Measurements from ENCODE around the gene CSRP3. TPM values are rescaled to one million over a fixed set of nuclear protein-coding genes. Genes with fewer than 3 reads are reported as not detected.

Gene CSRP3
- total and polyA plus RNA-seq, 2 experiments from 2014 or later, result not detected

DNA sequence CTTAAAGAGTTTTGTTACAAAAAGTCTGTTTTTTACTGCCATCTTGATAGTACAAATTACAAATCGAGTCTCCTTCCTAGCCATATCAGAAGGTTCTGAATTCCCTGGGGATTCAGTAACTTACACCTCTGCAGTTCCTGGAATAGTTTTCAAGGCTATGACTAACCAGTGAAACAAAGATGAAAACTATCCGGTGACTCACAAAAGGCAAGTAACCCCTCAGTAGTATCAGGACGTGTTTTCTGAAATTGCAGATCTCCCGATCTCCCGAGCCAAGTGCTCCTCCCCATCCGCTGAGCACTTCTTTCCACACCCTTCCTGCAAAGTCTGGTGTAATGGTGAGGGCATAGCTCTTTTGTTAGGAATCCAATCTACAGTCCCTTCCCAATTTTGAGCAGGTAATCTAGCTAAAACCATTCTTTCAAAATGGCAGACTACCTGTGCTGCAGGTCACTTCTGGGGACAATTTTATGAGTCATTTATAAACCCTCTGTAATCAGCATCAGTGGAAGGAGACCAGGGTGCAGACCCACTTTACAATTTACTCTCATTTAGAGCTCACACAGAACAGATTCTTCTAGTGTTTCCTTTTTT is 31.2 kb upstream of the CSRP3 start (continued):
- TF ChIP-seq, protein P1, sequence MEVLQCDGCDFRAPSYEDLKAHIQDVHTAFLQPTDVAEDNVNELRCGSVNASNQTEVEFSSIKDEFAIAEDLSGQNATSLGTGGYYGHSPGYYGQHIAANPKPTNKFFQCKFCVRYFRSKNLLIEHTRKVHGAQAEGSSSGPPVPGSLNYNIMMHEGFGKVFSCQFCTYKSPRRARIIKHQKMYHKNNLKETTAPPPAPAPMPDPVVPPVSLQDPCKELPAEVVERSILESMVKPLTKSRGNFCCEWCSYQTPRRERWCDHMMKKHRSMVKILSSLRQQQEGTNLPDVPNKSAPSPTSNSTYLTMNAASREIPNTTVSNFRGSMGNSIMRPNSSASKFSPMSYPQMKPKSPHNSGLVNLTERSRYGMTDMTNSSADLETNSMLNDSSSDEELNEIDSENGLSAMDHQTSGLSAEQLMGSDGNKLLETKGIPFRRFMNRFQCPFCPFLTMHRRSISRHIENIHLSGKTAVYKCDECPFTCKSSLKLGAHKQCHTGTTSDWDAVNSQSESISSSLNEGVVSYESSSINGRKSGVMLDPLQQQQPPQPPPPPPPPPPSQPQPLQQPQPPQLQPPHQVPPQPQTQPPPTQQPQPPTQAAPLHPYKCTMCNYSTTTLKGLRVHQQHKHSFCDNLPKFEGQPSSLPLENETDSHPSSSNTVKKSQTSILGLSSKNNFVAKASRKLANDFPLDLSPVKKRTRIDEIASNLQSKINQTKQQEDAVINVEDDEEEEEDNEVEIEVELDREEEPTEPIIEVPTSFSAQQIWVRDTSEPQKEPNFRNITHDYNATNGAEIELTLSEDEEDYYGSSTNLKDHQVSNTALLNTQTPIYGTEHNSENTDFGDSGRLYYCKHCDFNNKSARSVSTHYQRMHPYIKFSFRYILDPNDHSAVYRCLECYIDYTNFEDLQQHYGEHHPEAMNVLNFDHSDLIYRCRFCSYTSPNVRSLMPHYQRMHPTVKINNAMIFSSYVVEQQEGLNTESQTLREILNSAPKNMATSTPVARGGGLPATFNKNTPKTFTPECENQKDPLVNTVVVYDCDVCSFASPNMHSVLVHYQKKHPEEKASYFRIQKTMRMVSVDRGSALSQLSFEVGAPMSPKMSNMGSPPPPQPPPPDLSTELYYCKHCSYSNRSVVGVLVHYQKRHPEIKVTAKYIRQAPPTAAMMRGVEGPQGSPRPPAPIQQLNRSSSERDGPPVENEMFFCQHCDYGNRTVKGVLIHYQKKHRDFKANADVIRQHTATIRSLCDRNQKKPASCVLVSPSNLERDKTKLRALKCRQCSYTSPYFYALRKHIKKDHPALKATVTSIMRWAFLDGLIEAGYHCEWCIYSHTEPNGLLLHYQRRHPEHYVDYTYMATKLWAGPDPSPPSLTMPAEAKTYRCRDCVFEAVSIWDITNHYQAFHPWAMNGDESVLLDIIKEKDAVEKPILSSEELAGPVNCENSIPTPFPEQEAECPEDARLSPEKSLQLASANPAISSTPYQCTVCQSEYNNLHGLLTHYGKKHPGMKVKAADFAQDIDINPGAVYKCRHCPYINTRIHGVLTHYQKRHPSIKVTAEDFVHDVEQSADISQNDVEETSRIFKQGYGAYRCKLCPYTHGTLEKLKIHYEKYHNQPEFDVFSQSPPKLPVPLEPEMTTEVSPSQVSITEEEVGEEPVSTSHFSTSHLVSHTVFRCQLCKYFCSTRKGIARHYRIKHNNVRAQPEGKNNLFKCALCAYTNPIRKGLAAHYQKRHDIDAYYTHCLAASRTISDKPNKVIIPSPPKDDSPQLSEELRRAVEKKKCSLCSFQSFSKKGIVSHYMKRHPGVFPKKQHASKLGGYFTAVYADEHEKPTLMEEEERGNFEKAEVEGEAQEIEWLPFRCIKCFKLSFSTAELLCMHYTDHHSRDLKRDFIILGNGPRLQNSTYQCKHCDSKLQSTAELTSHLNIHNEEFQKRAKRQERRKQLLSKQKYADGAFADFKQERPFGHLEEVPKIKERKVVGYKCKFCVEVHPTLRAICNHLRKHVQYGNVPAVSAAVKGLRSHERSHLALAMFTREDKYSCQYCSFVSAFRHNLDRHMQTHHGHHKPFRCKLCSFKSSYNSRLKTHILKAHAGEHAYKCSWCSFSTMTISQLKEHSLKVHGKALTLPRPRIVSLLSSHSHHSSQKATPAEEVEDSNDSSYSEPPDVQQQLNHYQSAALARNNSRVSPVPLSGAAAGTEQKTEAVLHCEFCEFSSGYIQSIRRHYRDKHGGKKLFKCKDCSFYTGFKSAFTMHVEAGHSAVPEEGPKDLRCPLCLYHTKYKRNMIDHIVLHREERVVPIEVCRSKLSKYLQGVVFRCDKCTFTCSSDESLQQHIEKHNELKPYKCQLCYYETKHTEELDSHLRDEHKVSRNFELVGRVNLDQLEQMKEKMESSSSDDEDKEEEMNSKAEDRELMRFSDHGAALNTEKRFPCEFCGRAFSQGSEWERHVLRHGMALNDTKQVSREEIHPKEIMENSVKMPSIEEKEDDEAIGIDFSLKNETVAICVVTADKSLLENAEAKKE (CRISPR knock-in tag; IDR thresholded peaks at IDR 0.05), result no peak
- no peak for TF ChIP-seq CREB1 (CRISPR knock-in tag; IDR thresholded peaks at IDR 0.05; ENCODE audit: low read depth)

DNA sequence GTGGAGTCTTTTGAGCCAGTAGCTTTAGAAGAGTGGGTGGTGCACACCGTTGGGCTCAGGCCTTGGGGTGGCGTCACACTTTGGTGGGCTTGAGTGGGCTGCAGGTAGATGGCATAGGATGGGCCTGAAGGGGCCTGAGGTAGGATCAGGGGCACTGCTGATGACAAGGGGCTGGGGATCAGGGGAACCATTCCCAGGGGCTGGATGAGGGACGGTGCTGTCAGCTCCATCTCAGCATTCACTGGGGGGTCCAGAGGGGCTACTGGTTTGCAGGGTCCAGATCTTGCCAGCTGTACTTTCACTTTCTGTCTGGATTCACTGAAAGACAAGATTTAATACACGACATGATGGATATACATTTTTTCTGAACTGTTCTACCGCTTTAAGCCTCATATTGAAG is 27.9 kb upstream of the CSRP3 start:
- H2AFZ ChIP-seq, result no peak overlapping the region
- TF ChIP-seq STAT1 (IDR thresholded peaks at IDR 0.05; ENCODE audit: unreplicated experiment), result no peak
- TF ChIP-seq CREB1 (CRISPR knock-in tag; IDR thresholded peaks at IDR 0.05; ENCODE audit: low read depth), result no peak
- no peak for TF ChIP-seq JUNB (IDR thresholded peaks at IDR 0.05; ENCODE audit: unreplicated experiment)
- TF ChIP-seq, protein P2, sequence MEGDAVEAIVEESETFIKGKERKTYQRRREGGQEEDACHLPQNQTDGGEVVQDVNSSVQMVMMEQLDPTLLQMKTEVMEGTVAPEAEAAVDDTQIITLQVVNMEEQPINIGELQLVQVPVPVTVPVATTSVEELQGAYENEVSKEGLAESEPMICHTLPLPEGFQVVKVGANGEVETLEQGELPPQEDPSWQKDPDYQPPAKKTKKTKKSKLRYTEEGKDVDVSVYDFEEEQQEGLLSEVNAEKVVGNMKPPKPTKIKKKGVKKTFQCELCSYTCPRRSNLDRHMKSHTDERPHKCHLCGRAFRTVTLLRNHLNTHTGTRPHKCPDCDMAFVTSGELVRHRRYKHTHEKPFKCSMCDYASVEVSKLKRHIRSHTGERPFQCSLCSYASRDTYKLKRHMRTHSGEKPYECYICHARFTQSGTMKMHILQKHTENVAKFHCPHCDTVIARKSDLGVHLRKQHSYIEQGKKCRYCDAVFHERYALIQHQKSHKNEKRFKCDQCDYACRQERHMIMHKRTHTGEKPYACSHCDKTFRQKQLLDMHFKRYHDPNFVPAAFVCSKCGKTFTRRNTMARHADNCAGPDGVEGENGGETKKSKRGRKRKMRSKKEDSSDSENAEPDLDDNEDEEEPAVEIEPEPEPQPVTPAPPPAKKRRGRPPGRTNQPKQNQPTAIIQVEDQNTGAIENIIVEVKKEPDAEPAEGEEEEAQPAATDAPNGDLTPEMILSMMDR (conservative IDR thresholded peaks at IDR 0.05; ENCODE audit: low read depth in 2 of 2), result no peak
- no peak for TF ChIP-seq ZNF331 (CRISPR knock-in tag; IDR thresholded peaks at IDR 0.05; ENCODE audit: low read depth)
- TF ChIP-seq, protein P1 (CRISPR knock-in tag; IDR thresholded peaks at IDR 0.05), result no peak
- TF ChIP-seq NANOG (IDR thresholded peaks at IDR 0.05; ENCODE audit: borderline replicate concordance), result no peak

More for the DNA sequence above, 27.9 kb upstream of the CSRP3 start:
- H3K79me2 ChIP-seq (replicated peaks; ENCODE audit: insufficient read depth), result no peaks in the 10 kb centered on the region
- no peaks in the 10 kb centered on the region for H3K27me3 ChIP-seq (ENCODE audit: insufficient read depth)
- no peaks in the 10 kb centered on the region for H3K9me2 ChIP-seq (ENCODE audit: insufficient read depth)
- H3K4me2 ChIP-seq, result no peak overlapping the region
- Mint-ChIP-seq H3K36me3 (ENCODE audit: low read depth) (peaks cover 53% of the 10 kb centered on the region), H3K4me1 (no peaks in the 10 kb centered on the region), H3K27me3 (ENCODE audit: insufficient read depth, low read depth, poor library complexity) (no peaks in the 10 kb centered on the region), H3K9me3 (no peaks in the 10 kb centered on the region), H3K4me3 (no peak overlapping the region), H3K27ac (no peak overlapping the region)
- H3K4me3 ChIP-seq, result no peak overlapping the region
- H3K27ac ChIP-seq (ENCODE audit: low read depth), result no peak overlapping the region
- DNase-seq (ENCODE audit: low spot score) (no peak), ATAC-seq (no peak)
- no peaks in the 10 kb centered on the region for H3K4me1 ChIP-seq (ENCODE audit: insufficient read depth)
- no peaks in the 10 kb centered on the region for H3F3A ChIP-seq (replicated peaks; ENCODE audit: low read depth)
- H3K36me3 ChIP-seq (ENCODE audit: insufficient read depth), result peaks cover 10% of the 10 kb centered on the region; the same call in 1 of the 2 replicates
- H4K20me1 ChIP-seq (replicated peaks; ENCODE audit: insufficient read depth), result no peaks in the 10 kb centered on the region
